ENCODE measurements around the gene CMTM1.
"Not testable (repeated sequence)": the region's sequence is repeated elsewhere in the genome, so short reads cannot be mapped to it uniquely, and the experiment has no call there.

Gene CMTM1

GRCh38 chr16:66610111-66610820 is 44.0 kb downstream of the CMTM1 start:
- DNase-seq (ENCODE audit: low read depth in 2 of 2, low spot score in 1 of 2), result no peak

- not testable (repeated sequence) for DNase-seq (ENCODE audit: low read depth in 2 of 2, low spot score in 1 of 2)
Measured at GRCh38 chr16:66611911-66612310, 45.7 kb downstream of the CMTM1 start.

GRCh38 chr16:66612422-66612821 is 46.2 kb downstream of the CMTM1 start:
- no peak for DNase-seq (ENCODE audit: low read depth in 2 of 2, low spot score in 1 of 2)

- no peak for DNase-seq (ENCODE audit: low read depth in 2 of 2, low spot score in 1 of 2)
Measured at GRCh38 chr16:66614161-66614802, 48.0 kb downstream of the CMTM1 start.

- DNase-seq (ENCODE audit: low read depth in 2 of 2, low spot score in 1 of 2), result no peak
Measured at GRCh38 chr16:66616169-66616568, 49.9 kb downstream of the CMTM1 start.

- DNase-seq (ENCODE audit: low read depth in 2 of 2, low spot score in 1 of 2), result no peak
Measured at GRCh38 chr16:66616592-66616991, 50.4 kb downstream of the CMTM1 start.

- no peak for DNase-seq (ENCODE audit: low read depth in 2 of 2, low spot score in 1 of 2)
Measured at GRCh38 chr16:66617010-66617434, 50.8 kb downstream of the CMTM1 start.

GRCh38 chr16:66617728-66618127 is 51.5 kb downstream of the CMTM1 start:
- DNase-seq (ENCODE audit: low read depth in 2 of 2, low spot score in 1 of 2), result no peak

- no peak for DNase-seq (ENCODE audit: low read depth in 2 of 2, low spot score in 1 of 2)
Measured at GRCh38 chr16:66618588-66619375, 52.5 kb downstream of the CMTM1 start.

- DNase-seq (ENCODE audit: low read depth in 2 of 2, low spot score in 1 of 2), result no peak
Measured at GRCh38 chr16:66619534-66620428, 53.5 kb downstream of the CMTM1 start.

GRCh38 chr16:66620429-66620795 is 54.2 kb downstream of the CMTM1 start:
- DNase-seq (ENCODE audit: low read depth in 2 of 2, low spot score in 1 of 2), result no peak

GRCh38 chr16:66621973-66622372 is 55.7 kb downstream of the CMTM1 start:
- DNase-seq (ENCODE audit: low read depth in 2 of 2, low spot score in 1 of 2), result no peak

GRCh38 chr16:66622863-66623262 is 56.6 kb downstream of the CMTM1 start:
- no peak for DNase-seq (ENCODE audit: low read depth in 2 of 2, low spot score in 1 of 2)

GRCh38 chr16:66623755-66624154 is 57.5 kb downstream of the CMTM1 start:
- no peak for DNase-seq (ENCODE audit: low read depth in 2 of 2, low spot score in 1 of 2)

- DNase-seq (ENCODE audit: low read depth in 2 of 2, low spot score in 1 of 2), result not testable (repeated sequence)
Measured at GRCh38 chr16:66627611-66628378, 61.6 kb downstream of the CMTM1 start.

Measured in stimulated activated CD8-positive, alpha-beta memory T cell treated with anti-CD3 and anti-CD28 coated beads, Interleukin-4, amount 100 ng/mL, for 1 hour (primary cell).